SK-N-SH treated with all-trans-retinoic acid at 6 μM for 48 hours (cell line): ENCODE results near the gene CCDC187.

Experiments
- ATAC-seq: fragments of 200-7000 bp; cut with Tn5 transposase; 3 replicates; pipeline ENCODE4 v1.9.1; 2020; ENCODE audit warnings: mild to moderate bottlenecking, moderate library complexity
- ARNTL ChIP-seq: fragments of 450-650 bp; formaldehyde crosslinking; IDR thresholded peaks from 2 replicates; pipeline ENCODE4 v1.5.0; 2020; ENCODE audit warnings: low read depth, mild to moderate bottlenecking, moderate library complexity, borderline replicate concordance
- CREB5 ChIP-seq: fragments of 250-450 bp; sonication (Bioruptor Pico); IDR thresholded peaks from 2 replicates; pipeline ENCODE4 v1.5.1; 2020; ENCODE audit warnings: low read depth, mild to moderate bottlenecking, moderate library complexity
- CSDC2 ChIP-seq: fragments of 250-450 bp; sonication (Bioruptor Pico); IDR thresholded peaks from 2 replicates; pipeline ENCODE4 v1.5.0; 2020; ENCODE audit warnings: mild to moderate bottlenecking, moderate library complexity
- CSRNP3 ChIP-seq: fragments of 250-450 bp; sonication (Bioruptor Pico); IDR thresholded peaks from 2 replicates; pipeline ENCODE4 v1.5.1; 2021; ENCODE audit warnings: mild to moderate bottlenecking, moderate library complexity
- ESRRG ChIP-seq: fragments of 250-450 bp; sonication (Bioruptor Pico); IDR thresholded peaks from 2 replicates; pipeline ENCODE4 v1.6.1; 2021; ENCODE audit warnings: mild to moderate bottlenecking
- GLIS3 ChIP-seq: fragments of 250-450 bp; sonication (Bioruptor Pico); IDR thresholded peaks from 2 replicates; pipeline ENCODE4 v1.5.0; 2020; ENCODE audit warnings: mild to moderate bottlenecking, moderate library complexity
- PATZ1 ChIP-seq: fragments of 250-450 bp; sonication (Bioruptor Pico); IDR thresholded peaks from 2 replicates; pipeline ENCODE4 v1.8.0; 2020; ENCODE audit warnings: mild to moderate bottlenecking, moderate library complexity, borderline replicate concordance
- POU6F1 ChIP-seq: fragments of 250-450 bp; sonication (Bioruptor Pico); IDR thresholded peaks from 2 replicates; pipeline ENCODE4 v1.8.0; 2021; ENCODE audit warnings: low read depth, mild to moderate bottlenecking, moderate library complexity, borderline replicate concordance
- PPARA ChIP-seq: fragments of 250-450 bp; sonication (Bioruptor Pico); IDR thresholded peaks from 2 replicates; pipeline ENCODE4 v1.5.0; 2020; ENCODE audit warnings: mild to moderate bottlenecking, borderline replicate concordance
- RARB ChIP-seq: fragments of 250-450 bp; sonication (Bioruptor Pico); IDR thresholded peaks from 2 replicates; pipeline ENCODE4 v1.8.0; 2021; ENCODE audit warnings: mild to moderate bottlenecking, moderate library complexity
- TCF4 ChIP-seq: fragments of 250-450 bp; sonication (Bioruptor Pico); IDR thresholded peaks from 2 replicates; pipeline ENCODE4 v1.8.0; 2021; ENCODE audit warnings: mild to moderate bottlenecking, moderate library complexity, borderline replicate concordance
- TOX ChIP-seq: fragments of 250-450 bp; sonication (Bioruptor Pico); IDR thresholded peaks from 2 replicates; pipeline ENCODE4 v1.8.0; 2021; ENCODE audit warnings: mild to moderate bottlenecking, moderate library complexity, borderline replicate concordance
- TSHZ2 ChIP-seq: fragments of 250-450 bp; sonication (Bioruptor Pico); IDR thresholded peaks from 2 replicates; pipeline ENCODE4 v1.5.0; 2020; ENCODE audit warnings: mild to moderate bottlenecking, moderate library complexity
- ZC3H10 ChIP-seq: fragments of 250-450 bp; sonication (Bioruptor Pico); IDR thresholded peaks from 2 replicates; pipeline ENCODE4 v1.5.1; 2021; ENCODE audit warnings: mild to moderate bottlenecking, moderate library complexity
- ZFP30 ChIP-seq: fragments of 450-650 bp; formaldehyde crosslinking; IDR thresholded peaks from 2 replicates; pipeline ENCODE4 v1.5.0; 2022; ENCODE audit warnings: mild to moderate bottlenecking, moderate library complexity
- ZNF565 ChIP-seq: fragments of 450-650 bp; formaldehyde crosslinking; conservative IDR thresholded peaks from 2 replicates; pipeline ENCODE4 v1.5.0; 2020; ENCODE audit warnings: low read depth, mild to moderate bottlenecking, moderate library complexity
- ZNF70 ChIP-seq: fragments of 450-650 bp; formaldehyde crosslinking; IDR thresholded peaks from 2 replicates; pipeline ENCODE4 v1.5.0; 2020; ENCODE audit warnings: mild to moderate bottlenecking, moderate library complexity
- ZNF8 ChIP-seq: fragments of 450-650 bp; formaldehyde crosslinking; IDR thresholded peaks from 2 replicates; pipeline ENCODE4 v1.5.0; 2020; ENCODE audit warnings: mild to moderate bottlenecking, moderate library complexity

CCDC187 gene

GRCh38 chr9:136314944-136315343 is 11.1 kb upstream of the CCDC187 start:
- no peak for ATAC-seq
- no peak for TF ChIP-seq ZC3H10 (CRISPR knock-in tag)
- TF ChIP-seq CSDC2 (CRISPR knock-in tag) = no peak
- no peak for TF ChIP-seq ZNF565 (CRISPR knock-in tag)
- TF ChIP-seq TSHZ2 (CRISPR knock-in tag) = no peak
- no peak for TF ChIP-seq ZNF8
- no peak for TF ChIP-seq CREB5 (CRISPR knock-in tag)
- TF ChIP-seq TOX (CRISPR knock-in tag) = no peak
- no peak for TF ChIP-seq PATZ1 (CRISPR knock-in tag)
- TF ChIP-seq POU6F1 (CRISPR knock-in tag) = no peak
- TF ChIP-seq ESRRG = no peak
- no peak for TF ChIP-seq GLIS3
- TF ChIP-seq TCF4 (CRISPR knock-in tag) = no peak
- no peak for TF ChIP-seq PPARA
- TF ChIP-seq ARNTL (CRISPR knock-in tag) = no peak
- no peak for TF ChIP-seq CSRNP3 (CRISPR knock-in tag)

- ATAC-seq = no peak
- TF ChIP-seq ARNTL (CRISPR knock-in tag) = no peak
- no peak for TF ChIP-seq CREB5 (CRISPR knock-in tag)
- no peak for TF ChIP-seq RARB (CRISPR knock-in tag)
- no peak for TF ChIP-seq PPARA
- no peak for TF ChIP-seq ZNF70
Observed at GRCh38 chr9:136314056-136314416, 10.1 kb upstream of the CCDC187 start.

- TF ChIP-seq TSHZ2 (CRISPR knock-in tag) (no peak), ESRRG (no peak), ARNTL (CRISPR knock-in tag) (no peak), POU6F1 (CRISPR knock-in tag) (no peak), CSRNP3 (CRISPR knock-in tag) (no peak), ZNF70 (no peak), ZFP30 (CRISPR knock-in tag) (no peak), CSDC2 (CRISPR knock-in tag) (no peak), ZNF8 (no peak), GLIS3 (no peak)
- TF ChIP-seq, all 23 proteins: peak for 0
- ATAC-seq = peak; percentile 18; the same call in 1 of the 3 replicates
Observed at GRCh38 chr9:136313111-136314055, 9.5 kb upstream of the CCDC187 start.
